OCI-M2 (cell line): ENCODE data around the gene HSFX3.
"Not testable (repeated sequence)": the region's sequence is repeated elsewhere in the genome, so short reads cannot be mapped to it uniquely, and the experiment has no call there.

Experiments used
- DNase-seq: peaks from one replicate; lab custom pipeline; 2025; ENCODE audit not compliant: unreplicated experiment; lab: John Stamatoyannopoulos, UW

The HSFX3 gene

GRCh38 chrX:149549701-149550100, at the start of gene HSFX3:
Gene HSFX3, minus strand, starts transcription at chrX:149549924. Its CDS starts 72 bp downstream, at chrX:149549852.
- not testable (repeated sequence) for DNase-seq

DNA sequence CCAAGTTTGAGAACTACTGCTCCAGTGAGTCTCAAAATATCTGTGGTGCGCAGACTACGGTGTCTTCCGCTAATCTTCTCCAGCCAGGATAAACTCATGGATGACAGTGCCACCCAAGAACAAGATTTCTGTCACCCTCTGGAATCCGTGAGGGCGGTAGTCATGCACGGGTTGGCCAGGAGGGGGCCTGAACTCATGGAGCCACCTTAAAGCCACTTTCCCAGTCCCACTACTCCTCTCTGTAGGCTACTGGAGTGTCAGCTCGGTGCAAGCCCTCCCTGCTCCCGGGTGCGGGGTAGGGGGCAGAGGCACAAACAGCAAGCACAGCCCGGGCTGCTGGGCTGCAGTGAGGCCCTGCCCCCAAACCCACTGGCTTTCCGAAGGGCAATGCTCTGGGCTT, 48.9 kb upstream of the HSFX3 start:
- DNase-seq = not testable (repeated sequence)

GRCh38 chrX:149595943-149596342, 46.2 kb upstream of the HSFX3 start:
- DNase-seq = not testable (repeated sequence)

DNA sequence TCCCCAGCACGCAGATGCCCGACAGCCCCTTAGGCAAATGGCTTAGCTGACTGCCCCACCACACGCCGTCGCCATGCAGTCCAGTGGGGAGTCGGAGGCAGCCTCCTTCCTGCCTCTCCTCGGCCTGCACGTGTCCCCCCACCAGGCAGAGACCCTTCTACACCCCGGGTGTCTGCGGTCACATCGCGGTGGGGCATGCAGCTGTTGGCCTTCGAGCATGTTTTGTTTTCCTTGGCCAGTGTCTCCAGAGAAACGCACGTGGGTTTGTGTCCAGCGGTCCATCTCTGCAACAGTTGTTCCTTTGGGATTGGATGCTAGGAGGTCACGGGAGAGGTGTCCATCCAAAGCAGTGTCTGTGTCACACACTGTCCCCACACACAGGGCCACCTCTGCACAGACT, 45.5 kb upstream of the HSFX3 start, which contains the start of gene HSFX2:
Gene HSFX2 (minus strand): TSS at position 101 of the 400 bp plus-strand sequence. CDS start 614 bp downstream, outside the sequence.
- not testable (repeated sequence) for DNase-seq

DNA sequence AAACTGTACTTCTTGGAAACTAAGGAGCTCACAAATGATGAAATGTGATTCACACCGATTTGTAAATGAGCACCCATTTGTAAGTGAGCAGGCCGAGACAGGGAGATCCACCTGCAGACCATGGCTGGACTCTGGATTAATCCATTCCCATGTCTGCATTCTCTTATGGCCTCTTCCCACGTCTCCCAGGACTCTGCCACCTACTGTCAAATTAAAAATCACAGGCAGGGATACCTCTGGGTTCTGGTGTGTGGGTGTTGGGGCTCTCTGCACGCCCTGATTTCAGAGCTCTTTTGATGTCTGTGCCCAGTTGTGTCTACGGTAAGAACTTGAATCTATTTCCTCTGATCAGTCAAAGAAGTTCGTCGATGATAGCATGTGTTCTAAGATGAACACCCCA, 41.3 kb upstream of the HSFX3 start:
- not testable (repeated sequence) for DNase-seq

DNA sequence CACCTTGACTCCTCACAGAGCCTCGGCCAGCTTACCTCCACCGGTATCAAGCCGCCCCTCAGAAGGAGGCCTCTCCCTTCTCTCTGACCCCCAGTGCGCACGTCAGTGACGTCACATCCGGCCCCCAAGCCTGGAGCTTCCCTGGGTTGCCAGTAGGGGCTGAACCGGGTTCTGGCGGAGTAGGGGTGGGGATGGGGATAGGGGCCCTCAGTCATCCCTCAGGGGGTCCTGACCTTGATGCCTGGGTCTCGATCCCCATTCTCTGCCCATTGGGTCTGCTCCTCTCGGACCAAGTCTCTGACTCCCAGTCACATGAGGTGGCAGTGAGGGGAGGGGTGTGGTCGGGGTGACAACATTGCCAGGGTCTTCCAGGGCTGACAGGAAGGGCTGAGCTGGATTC, 37.6 kb upstream of the HSFX3 start, which contains the start of gene MAGEA9B:
Gene MAGEA9B (minus strand): TSS at position 101 of the 400 bp plus-strand sequence. CDS start 4,280 bp downstream, outside the sequence.
- not testable (repeated sequence) for DNase-seq

DNA sequence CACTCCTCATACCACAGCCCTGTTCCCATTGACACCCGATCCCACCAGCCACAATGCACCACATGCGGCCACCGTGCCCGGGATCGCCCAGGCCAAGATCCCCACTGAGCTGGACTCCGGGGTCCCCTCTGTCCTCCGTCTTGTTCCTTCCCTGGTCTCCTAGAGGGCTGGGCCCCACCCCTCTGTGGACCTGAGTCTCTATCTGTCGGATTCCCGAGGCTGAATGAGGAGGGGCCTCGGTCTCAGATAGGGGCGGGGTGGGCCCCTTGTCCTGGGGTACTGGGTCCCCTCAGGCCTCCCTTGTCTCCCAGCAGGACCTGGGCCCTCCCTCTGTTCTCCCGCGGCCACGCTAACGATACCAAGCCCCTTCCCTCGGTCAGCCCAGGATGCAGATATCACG, 35.9 kb upstream of the HSFX3 start:
- not testable (repeated sequence) for DNase-seq

GRCh38 chrX:149573456-149573855, 23.7 kb upstream of the HSFX3 start:
- not testable (repeated sequence) for DNase-seq

DNA sequence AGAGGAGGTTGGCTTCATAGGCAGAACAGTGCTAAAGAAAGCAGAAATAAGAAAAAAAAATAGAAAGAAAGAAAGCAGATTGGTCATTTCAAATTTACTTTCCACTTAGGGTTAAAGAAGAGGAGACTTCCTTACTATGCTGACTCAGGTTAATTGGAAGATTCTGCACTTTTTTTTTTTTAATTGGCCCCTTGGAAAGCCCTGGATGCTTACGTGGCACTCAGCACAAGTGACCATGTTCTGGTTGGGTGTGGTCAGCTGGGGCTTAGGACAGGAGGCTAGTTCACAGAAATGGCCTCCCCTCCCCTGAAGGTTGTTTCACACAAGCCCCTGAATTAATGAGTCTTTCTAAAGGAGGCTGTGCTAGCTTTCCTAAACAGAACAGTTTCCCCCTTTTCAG, 23.0 kb upstream of the HSFX3 start:
- DNase-seq = no peak

- no peak for DNase-seq
These were observed 22.0 kb upstream of the HSFX3 start for GRCh38 chrX:149571770-149572169.

DNA sequence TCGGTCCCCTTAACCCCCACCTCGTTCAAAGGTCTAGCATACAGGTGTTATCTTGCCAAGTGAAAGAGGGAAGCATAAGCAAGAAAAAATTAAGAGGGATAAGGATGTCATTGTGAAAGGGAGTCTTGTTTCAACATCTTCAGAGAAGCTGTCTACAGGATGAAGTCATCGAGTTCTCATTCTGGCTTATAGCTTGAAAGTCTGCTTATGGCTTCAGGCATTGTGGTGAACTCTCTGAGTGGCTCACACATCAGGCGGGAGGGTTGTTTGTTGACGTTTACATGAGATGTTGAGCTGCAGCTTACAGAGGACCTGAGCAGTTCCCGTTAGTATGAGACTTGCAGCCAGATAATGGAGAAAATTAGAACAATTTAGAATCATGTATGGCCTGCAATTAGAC, 20.9 kb upstream of the HSFX3 start:
- no peak for DNase-seq

- no peak for DNase-seq
These were observed 20.0 kb upstream of the HSFX3 start for GRCh38 chrX:149569770-149570169.

GRCh38 chrX:149568701-149569296, 19.1 kb upstream of the HSFX3 start:
- no peak for DNase-seq

- DNase-seq = no peak
These were observed 18.1 kb upstream of the HSFX3 start for GRCh38 chrX:149567621-149568417.

- no peak for DNase-seq
These were observed 13.6 kb upstream of the HSFX3 start for GRCh38 chrX:149563359-149563758.

DNA sequence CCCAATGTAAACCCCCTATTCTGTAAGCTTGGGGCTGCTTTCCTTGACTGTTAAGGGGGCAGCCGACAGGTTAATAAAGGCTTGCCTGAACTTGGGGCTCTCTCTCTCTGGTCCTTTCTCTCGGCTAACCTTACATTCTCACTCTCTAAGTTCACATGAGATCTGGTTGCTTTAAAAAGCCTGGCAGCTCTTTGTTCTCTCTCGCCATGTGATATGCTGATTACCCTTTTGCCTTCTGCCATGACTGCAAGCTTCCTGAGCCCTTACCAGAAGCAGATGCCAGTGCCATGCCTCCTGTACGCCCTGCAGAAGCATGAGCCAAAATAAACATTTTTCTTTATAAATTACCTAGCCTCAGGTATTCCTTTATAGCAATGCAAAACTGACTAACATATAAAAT, 5.5 kb upstream of the HSFX3 start:
- not testable (repeated sequence) for DNase-seq

- DNase-seq = not testable (repeated sequence)
These were observed 2.2 kb upstream of the HSFX3 start for GRCh38 chrX:149551939-149552248.

GRCh38 chrX:149551245-149551938, 1.7 kb upstream of the HSFX3 start:
- not testable (repeated sequence) for DNase-seq

DNA sequence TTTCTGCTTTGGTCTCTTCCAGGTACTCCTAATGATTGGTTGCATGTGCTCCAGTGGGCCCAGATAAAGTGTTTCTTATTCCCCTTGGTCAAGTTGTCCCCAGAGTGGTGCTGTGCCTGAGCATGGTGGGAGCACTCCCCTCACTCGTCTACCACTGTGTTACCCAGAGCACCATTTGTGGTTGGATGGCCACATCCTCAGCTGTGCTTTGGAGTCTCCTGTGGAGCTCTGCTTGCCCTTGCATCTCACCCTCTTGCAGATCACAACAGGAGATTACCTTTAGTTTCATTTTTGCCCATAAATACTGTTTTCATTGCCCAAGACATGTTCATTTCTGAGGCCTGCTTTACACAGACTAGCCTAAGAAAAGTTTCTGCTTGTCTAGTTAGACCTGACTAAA, 730 bp upstream of the HSFX3 start:
- DNase-seq = not testable (repeated sequence)

GRCh38 chrX:149547782-149548181, 1.9 kb downstream of the HSFX3 start:
- not testable (repeated sequence) for DNase-seq

DNA sequence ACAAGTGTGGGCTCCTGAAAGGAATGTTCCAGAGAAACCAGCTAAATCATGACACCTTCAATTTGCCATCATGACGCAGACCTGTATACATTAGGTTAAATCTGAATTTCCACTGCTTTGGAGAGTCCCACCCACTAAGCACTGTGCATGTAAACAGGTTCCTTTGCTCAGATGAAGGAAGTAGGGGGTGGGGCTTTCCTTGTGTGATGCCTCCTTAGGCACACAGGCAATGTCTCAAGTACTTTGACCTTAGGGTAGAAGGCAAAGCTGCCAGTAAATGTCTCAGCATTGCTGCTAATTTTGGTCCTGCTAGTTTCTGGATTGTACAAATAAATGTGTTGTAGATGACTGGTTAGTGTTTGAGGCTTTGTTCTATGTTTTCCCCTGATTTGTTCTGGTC, 2.8 kb downstream of the HSFX3 start:
- not testable (repeated sequence) for DNase-seq
